Mesodermal cell (in vitro differentiated cells): ENCODE results near the gene PGP.
"Not testable (repeated sequence)": the region's sequence is repeated elsewhere in the genome, so short reads cannot be mapped to it uniquely, and the experiment has no call there.

ENCODE experiments used
- H3K27ac ChIP-seq: 2 replicates; pipeline ENCODE4 v1.7.0; 2013; ENCODE audit warnings: mild to moderate bottlenecking, low read depth, low read length, moderate library complexity; ENCODE audit not compliant: severe bottlenecking
- H3K36me3 ChIP-seq: 2 replicates; pipeline ENCODE4 v1.7.1; 2013; ENCODE audit warnings: mild to moderate bottlenecking, low read length, moderate library complexity; ENCODE audit not compliant: control insufficient read depth, insufficient read depth
- H3K4me1 ChIP-seq: one replicate; pipeline ENCODE4 v1.7.1; 2013; ENCODE audit warnings: mild to moderate bottlenecking, low read length; ENCODE audit not compliant: insufficient read depth, control insufficient read depth, poor library complexity, severe bottlenecking
- H3K4me3 ChIP-seq: 2 replicates; pipeline ENCODE4 v1.7.0; 2013; ENCODE audit warnings: low read length, control low read depth, mild to moderate bottlenecking; ENCODE audit not compliant: insufficient read depth, poor library complexity, severe bottlenecking; ENCODE audit errors: extremely low read depth
- H3K9me3 ChIP-seq: 2 replicates; pipeline ENCODE4 v1.7.1; 2013; ENCODE audit warnings: mild to moderate bottlenecking, low read length, moderate library complexity; ENCODE audit not compliant: control insufficient read depth
- WGBS, 2 experiments: methylation state at CpG; one replicate each; pipeline ENCODE4 v1.1.5; 2013; ENCODE audit warnings: missing lambda C conversion rate in 2 of 2; ENCODE audit not compliant: insufficient coverage in 2 of 2; 5-methylcytosine and 5-hydroxymethylcytosine counted together

Gene PGP

GRCh38 chr16:2246301-2246885 is 31.8 kb upstream of the PGP start:
- Histone ChIP-seq H3K36me3 (peaks cover 58% of the 10 kb centered on the region), H3K4me3 (no peak overlapping the region), H3K4me1 (no peaks in the 10 kb centered on the region), H3K27ac (no peak overlapping the region), H3K9me3 (no peaks in the 10 kb centered on the region)
- WGBS, 2 experiments: 96% methylated on average over 16 to 18 of the region's 18 CpGs

GRCh38 chr16:2244926-2245795 is 30.5 kb upstream of the PGP start:
- H3K36me3 ChIP-seq: peaks cover 58% of the 10 kb centered on the region

GRCh38 chr16:2244301-2244700 is 29.7 kb upstream of the PGP start:
- H3K4me1 ChIP-seq: no peaks in the 10 kb centered on the region
- no peak overlapping the region for H3K27ac ChIP-seq
- peaks cover 62% of the 10 kb centered on the region for H3K36me3 ChIP-seq
- no peaks in the 10 kb centered on the region for H3K9me3 ChIP-seq
- 87 to 90% methylated on average over 17 of the region's 17 CpGs for WGBS, 2 experiments
- no peak overlapping the region for H3K4me3 ChIP-seq

More at GRCh38 chr16:2244926-2245795, 30.5 kb upstream of the PGP start:
- no peak overlapping the region for H3K4me3 ChIP-seq
- no peak overlapping the region for H3K27ac ChIP-seq
- no peaks in the 10 kb centered on the region for H3K9me3 ChIP-seq
- 95% methylated on average over 27 to 29 of the region's 30 CpGs for WGBS, 2 experiments
- H3K4me1 ChIP-seq: no peaks in the 10 kb centered on the region

- Histone ChIP-seq H3K4me1 (no peaks in the 10 kb centered on the region), H3K36me3 (peaks cover 57% of the 10 kb centered on the region)
- 94 to 99% methylated on average over 6 to 8 of the region's 11 CpGs for WGBS, 2 experiments
Observed at GRCh38 chr16:2243781-2244180, 29.1 kb upstream of the PGP start.

GRCh38 chr16:2243031-2243528 is 28.4 kb upstream of the PGP start:
- no peaks in the 10 kb centered on the region for H3K9me3 ChIP-seq

More at GRCh38 chr16:2243781-2244180, 29.1 kb upstream of the PGP start:
- no peak overlapping the region for H3K27ac ChIP-seq
- no peak overlapping the region for H3K4me3 ChIP-seq
- no peaks in the 10 kb centered on the region for H3K9me3 ChIP-seq

GRCh38 chr16:2242598-2242997 is 28.0 kb upstream of the PGP start:
- Histone ChIP-seq H3K27ac (no peak overlapping the region), H3K36me3 (peaks cover 54% of the 10 kb centered on the region), H3K9me3 (no peaks in the 10 kb centered on the region), H3K4me1 (peaks cover under 1% of the 10 kb centered on the region), H3K4me3 (no peak overlapping the region)
- WGBS, 2 experiments: 97% methylated on average over 11 of the region's 11 CpGs

More at GRCh38 chr16:2243031-2243528, 28.4 kb upstream of the PGP start:
- Histone ChIP-seq H3K27ac (no peak overlapping the region), H3K36me3 (peaks cover 54% of the 10 kb centered on the region), H3K4me1 (no peaks in the 10 kb centered on the region), H3K4me3 (no peak overlapping the region)
- 95 to 97% methylated on average over 19 of the region's 19 CpGs for WGBS, 2 experiments

- H3K36me3 ChIP-seq: peaks cover 39% of the 10 kb centered on the region
- not testable (repeated sequence) for H3K27ac ChIP-seq, H3K9me3 ChIP-seq, H3K4me3 ChIP-seq
- peaks cover 13% of the 10 kb centered on the region for H3K4me1 ChIP-seq
- WGBS, 2 experiments: 92 to 96% methylated on average over 5 to 7 of the region's 9 CpGs
Observed at GRCh38 chr16:2240331-2240730, 25.7 kb upstream of the PGP start.

GRCh38 chr16:2238838-2239675 is 24.4 kb upstream of the PGP start:
- 66 to 72% methylated on average over 11 to 15 of the region's 15 CpGs for WGBS, 2 experiments
- Histone ChIP-seq H3K36me3 (peaks cover 39% of the 10 kb centered on the region), H3K27ac (no peak overlapping the region), H3K4me3 (no peak overlapping the region), H3K4me1 (peaks cover 13% of the 10 kb centered on the region), H3K9me3 (no peaks in the 10 kb centered on the region)

GRCh38 chr16:2238150-2238837 is 23.7 kb upstream of the PGP start:
- Histone ChIP-seq H3K4me1 (peaks cover 13% of the 10 kb centered on the region), H3K36me3 (peaks cover 38% of the 10 kb centered on the region), H3K4me3 (no peak overlapping the region), H3K27ac (no peak overlapping the region), H3K9me3 (no peaks in the 10 kb centered on the region)
- WGBS, 2 experiments: 61 to 72% methylated on average over 13 to 18 of the region's 18 CpGs
